HEK293 (cell line): ENCODE measurements around the gene APBB2.
"Not testable (repeated sequence)": the region's sequence is repeated elsewhere in the genome, so short reads cannot be mapped to it uniquely, and the experiment has no call there.

ENCODE experiments used
- CTCF ChIA-PET: fragments of 350-600 bp; formaldehyde crosslinking; extraction: SDS; loops from one replicate; lab custom pipeline; 2021; ENCODE audit warnings: antibody characterized with exemption; lab: Yijun Ruan, JAX
- POLR2A ChIA-PET: fragments of 300-600 bp; formaldehyde crosslinking; extraction: SDS; loops from one replicate; lab custom pipeline; 2020; ENCODE audit warnings: antibody characterized with exemption, inconsistent platforms; lab: Yijun Ruan, JAX
- H3K27ac ChIP-seq: fragments of 200-500 bp; sonication (Bioruptor generic); 2 replicates; pipeline ENCODE4 v1.5.1; 2014; ENCODE audit warnings: low read depth, low read length, control low read depth, inconsistent platforms; ENCODE audit errors: extremely low read depth
- H3K36me3 ChIP-seq, 2 experiments: fragments of 200-500 bp in 1 of 2; sonication (Bioruptor generic) in 1 of 2; 1 replicate in 1 of 2; 2 replicates in 1 of 2; pipeline ENCODE4 v1.5.1; 2014 to 2017; ENCODE audit warnings: inconsistent platforms in 2 of 2, low read length in 2 of 2; ENCODE audit not compliant: control insufficient read depth in 2 of 2, insufficient read depth in 1 of 2
- H3K4me1 ChIP-seq: fragments of 200-500 bp; sonication (Bioruptor generic); 2 replicates; pipeline ENCODE4 v1.5.1; 2014; ENCODE audit warnings: mild to moderate bottlenecking, low read length, inconsistent platforms; ENCODE audit not compliant: control insufficient read depth, insufficient read depth
- H3K4me3 ChIP-seq: 2 replicates; pipeline ENCODE4 v1.5.1; 2011; ENCODE audit warnings: low read depth, mild to moderate bottlenecking, control low read depth, low read length, moderate library complexity
- H3K9me3 ChIP-seq: fragments of 200-500 bp; sonication (Bioruptor generic); 2 replicates; pipeline ENCODE4 v1.5.1; 2014; ENCODE audit warnings: low read depth, low read length, inconsistent platforms; ENCODE audit not compliant: control insufficient read depth, insufficient read depth
- EGR2 ChIP-seq: fragments of 450-650 bp; formaldehyde crosslinking; IDR thresholded peaks from 2 replicates; pipeline ENCODE4 v1.5.1; 2016; ENCODE audit warnings: low read depth, missing biosample characterization, missing genetic modification characterization
- ZFHX2 ChIP-seq: fragments of 450-650 bp; formaldehyde crosslinking; conservative IDR thresholded peaks from 2 replicates; pipeline ENCODE4 v1.5.1; 2016; ENCODE audit warnings: missing biosample characterization, missing genetic modification characterization
- ZNF155 ChIP-seq: fragments of 450-650 bp; formaldehyde crosslinking; IDR thresholded peaks from 2 replicates; pipeline ENCODE4 v1.5.1; 2016; ENCODE audit warnings: missing biosample characterization, missing genetic modification characterization
- ZNF169 ChIP-seq: fragments of 450-650 bp; formaldehyde crosslinking; IDR thresholded peaks from 2 replicates; pipeline ENCODE4 v1.5.1; 2016; ENCODE audit warnings: missing biosample characterization, missing genetic modification characterization
- ZNF184 ChIP-seq: fragments of 450-650 bp; IDR thresholded peaks from 2 replicates; pipeline ENCODE4 v1.5.1; 2018; ENCODE audit warnings: missing biosample characterization, mild to moderate bottlenecking, missing genetic modification characterization
- ZNF274 ChIP-seq, 2 experiments: fragments of 200-500 bp in 1 of 2; fragments of 450-650 bp in 1 of 2; sonication (Bioruptor generic) in 1 of 2; formaldehyde crosslinking in 1 of 2; IDR thresholded peaks; 2 replicates each; pipeline versions ENCODE4 v1.5.1 to v1.6.1; 2014 to 2016; ENCODE audit warnings: borderline replicate concordance in 1 of 2, inconsistent platforms in 1 of 2, low read length in 1 of 2, missing biosample characterization in 1 of 2, missing genetic modification characterization in 1 of 2
- ZNF350 ChIP-seq: fragments of 450-650 bp; formaldehyde crosslinking; IDR thresholded peaks from 2 replicates; pipeline ENCODE4 v1.5.0; 2017; ENCODE audit warnings: missing biosample characterization, mild to moderate bottlenecking, missing genetic modification characterization
- ZNF37A ChIP-seq: fragments of 450-650 bp; IDR thresholded peaks from 2 replicates; pipeline ENCODE4 v1.5.1; 2018; ENCODE audit warnings: missing biosample characterization, missing genetic modification characterization
- ZNF488 ChIP-seq: fragments of 450-650 bp; formaldehyde crosslinking; IDR thresholded peaks from 2 replicates; pipeline ENCODE4 v1.5.1; 2016; ENCODE audit warnings: missing biosample characterization, missing genetic modification characterization
- ZNF530 ChIP-seq: fragments of 450-650 bp; formaldehyde crosslinking; IDR thresholded peaks from 2 replicates; pipeline ENCODE4 v1.5.1; 2016; ENCODE audit warnings: low read depth, missing biosample characterization, missing genetic modification characterization
- ZNF596 ChIP-seq: fragments of 450-650 bp; IDR thresholded peaks from 2 replicates; pipeline ENCODE4 v1.5.0; 2018; ENCODE audit warnings: missing biosample characterization, mild to moderate bottlenecking, missing genetic modification characterization, moderate library complexity
- ZNF629 ChIP-seq: fragments of 450-650 bp; formaldehyde crosslinking; IDR thresholded peaks from 2 replicates; pipeline ENCODE4 v1.5.1; 2017; ENCODE audit warnings: missing biosample characterization, missing genetic modification characterization
- ZNF645 ChIP-seq: fragments of 450-650 bp; formaldehyde crosslinking; IDR thresholded peaks from 2 replicates; pipeline ENCODE4; 2016; ENCODE audit warnings: missing biosample characterization, missing genetic modification characterization
- ZNF658 ChIP-seq: fragments of 450-650 bp; formaldehyde crosslinking; IDR thresholded peaks from 2 replicates; pipeline ENCODE4; 2016; ENCODE audit warnings: missing biosample characterization, missing genetic modification characterization
- ZNF670 ChIP-seq: fragments of 450-650 bp; formaldehyde crosslinking; IDR thresholded peaks from 2 replicates; pipeline ENCODE4 v1.5.1; 2016; ENCODE audit warnings: missing biosample characterization, missing genetic modification characterization, low read depth
- TF ChIP-seq, protein P1 (sequence below): fragments of 450-650 bp; formaldehyde crosslinking; IDR thresholded peaks from 2 replicates; pipeline ENCODE4 v1.5.1; 2016; ENCODE audit warnings: missing biosample characterization, missing genetic modification characterization
- TF ChIP-seq, protein P2 (sequence below): fragments of 450-650 bp; formaldehyde crosslinking; IDR thresholded peaks from 2 replicates; pipeline ENCODE4 v1.5.1; 2016; ENCODE audit warnings: missing biosample characterization, missing genetic modification characterization
- TF ChIP-seq, protein P3 (sequence below): fragments of 450-650 bp; formaldehyde crosslinking; IDR thresholded peaks from 2 replicates; pipeline ENCODE4 v1.5.1; 2017; ENCODE audit warnings: missing biosample characterization, mild to moderate bottlenecking, missing genetic modification characterization, moderate library complexity

The APBB2 gene

DNA sequence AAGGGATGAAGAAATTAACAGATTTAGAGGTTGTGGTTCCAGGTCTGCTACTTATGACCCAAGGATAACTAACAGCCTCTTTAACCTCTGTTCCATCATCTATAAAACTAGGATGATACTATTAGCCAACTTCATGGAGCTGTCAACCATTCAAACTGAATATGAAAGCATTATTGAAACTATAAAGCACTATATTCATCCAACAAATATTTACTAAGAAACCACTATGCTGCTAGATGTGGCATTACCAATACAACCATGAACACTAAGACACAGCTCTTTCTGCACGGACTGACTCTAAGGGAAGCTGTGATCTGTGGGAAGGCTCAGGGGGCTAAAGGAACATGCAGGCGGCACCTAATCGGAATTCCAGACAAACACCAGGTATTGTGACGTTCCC, 66.0 kb downstream of the APBB2 start:
- H3K4me1 ChIP-seq = peaks cover 8% of the 10 kb centered on the region
- TF ChIP-seq ZNF37A (tag by site-specific recombination) (no peak), EGR2 (tag by site-specific recombination) (no peak), ZNF488 (no peak), ZNF184 (no peak), ZNF155 (tag by site-specific recombination) (no peak), ZNF629 (tag by site-specific recombination) (no peak), ZNF670 (tag by site-specific recombination) (no peak), ZNF645 (no peak), ZNF274 (IDR thresholded peaks at IDR 0.05; ENCODE audit: low read length) (no peak), ZNF274 (tag by site-specific recombination; IDR thresholded peaks at IDR 0.05; ENCODE audit: borderline replicate concordance) (no peak), ZNF530 (tag by site-specific recombination) (no peak), ZNF350 (tag by site-specific recombination) (no peak), ZNF658 (tag by site-specific recombination) (no peak), ZFHX2 (tag by site-specific recombination) (no peak), ZNF596 (tag by site-specific recombination) (no peak), ZNF169 (tag by site-specific recombination) (no peak)
- TF ChIP-seq, protein P1, sequence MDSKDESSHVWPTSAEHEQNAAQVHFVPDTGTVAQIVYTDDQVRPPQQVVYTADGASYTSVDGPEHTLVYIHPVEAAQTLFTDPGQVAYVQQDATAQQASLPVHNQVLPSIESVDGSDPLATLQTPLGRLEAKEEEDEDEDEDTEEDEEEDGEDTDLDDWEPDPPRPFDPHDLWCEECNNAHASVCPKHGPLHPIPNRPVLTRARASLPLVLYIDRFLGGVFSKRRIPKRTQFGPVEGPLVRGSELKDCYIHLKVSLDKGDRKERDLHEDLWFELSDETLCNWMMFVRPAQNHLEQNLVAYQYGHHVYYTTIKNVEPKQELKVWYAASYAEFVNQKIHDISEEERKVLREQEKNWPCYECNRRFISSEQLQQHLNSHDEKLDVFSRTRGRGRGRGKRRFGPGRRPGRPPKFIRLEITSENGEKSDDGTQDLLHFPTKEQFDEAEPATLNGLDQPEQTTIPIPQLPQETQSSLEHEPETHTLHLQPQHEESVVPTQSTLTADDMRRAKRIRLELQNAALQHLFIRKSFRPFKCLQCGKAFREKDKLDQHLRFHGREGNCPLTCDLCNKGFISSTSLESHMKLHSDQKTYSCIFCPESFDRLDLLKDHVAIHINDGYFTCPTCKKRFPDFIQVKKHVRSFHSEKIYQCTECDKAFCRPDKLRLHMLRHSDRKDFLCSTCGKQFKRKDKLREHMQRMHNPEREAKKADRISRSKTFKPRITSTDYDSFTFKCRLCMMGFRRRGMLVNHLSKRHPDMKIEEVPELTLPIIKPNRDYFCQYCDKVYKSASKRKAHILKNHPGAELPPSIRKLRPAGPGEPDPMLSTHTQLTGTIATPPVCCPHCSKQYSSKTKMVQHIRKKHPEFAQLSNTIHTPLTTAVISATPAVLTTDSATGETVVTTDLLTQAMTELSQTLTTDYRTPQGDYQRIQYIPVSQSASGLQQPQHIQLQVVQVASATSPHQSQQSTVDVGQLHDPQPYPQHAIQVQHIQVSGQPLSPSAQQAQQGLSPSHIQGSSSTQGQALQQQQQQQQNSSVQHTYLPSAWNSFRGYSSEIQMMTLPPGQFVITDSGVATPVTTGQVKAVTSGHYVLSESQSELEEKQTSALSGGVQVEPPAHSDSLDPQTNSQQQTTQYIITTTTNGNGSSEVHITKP (tag by site-specific recombination) = no peak
- TF ChIP-seq, protein P2, sequence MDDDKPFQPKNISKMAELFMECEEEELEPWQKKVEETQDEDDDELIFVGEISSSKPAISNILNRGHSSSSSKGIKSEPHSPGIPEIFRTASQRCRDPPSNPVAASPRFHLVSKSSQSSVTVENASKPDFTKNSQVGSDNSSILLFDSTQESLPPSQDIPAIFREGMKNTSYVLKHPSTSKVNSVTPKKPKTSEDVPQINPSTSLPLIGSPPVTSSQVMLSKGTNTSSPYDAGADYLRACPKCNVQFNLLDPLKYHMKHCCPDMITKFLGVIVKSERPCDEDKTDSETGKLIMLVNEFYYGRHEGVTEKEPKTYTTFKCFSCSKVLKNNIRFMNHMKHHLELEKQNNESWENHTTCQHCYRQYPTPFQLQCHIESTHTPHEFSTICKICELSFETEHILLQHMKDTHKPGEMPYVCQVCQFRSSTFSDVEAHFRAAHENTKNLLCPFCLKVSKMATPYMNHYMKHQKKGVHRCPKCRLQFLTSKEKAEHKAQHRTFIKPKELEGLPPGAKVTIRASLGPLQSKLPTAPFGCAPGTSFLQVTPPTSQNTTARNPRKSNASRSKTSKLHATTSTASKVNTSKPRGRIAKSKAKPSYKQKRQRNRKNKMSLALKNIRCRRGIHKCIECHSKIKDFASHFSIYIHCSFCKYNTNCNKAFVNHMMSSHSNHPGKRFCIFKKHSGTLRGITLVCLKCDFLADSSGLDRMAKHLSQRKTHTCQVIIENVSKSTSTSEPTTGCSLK (tag by site-specific recombination) = no peak
- TF ChIP-seq, protein P3, sequence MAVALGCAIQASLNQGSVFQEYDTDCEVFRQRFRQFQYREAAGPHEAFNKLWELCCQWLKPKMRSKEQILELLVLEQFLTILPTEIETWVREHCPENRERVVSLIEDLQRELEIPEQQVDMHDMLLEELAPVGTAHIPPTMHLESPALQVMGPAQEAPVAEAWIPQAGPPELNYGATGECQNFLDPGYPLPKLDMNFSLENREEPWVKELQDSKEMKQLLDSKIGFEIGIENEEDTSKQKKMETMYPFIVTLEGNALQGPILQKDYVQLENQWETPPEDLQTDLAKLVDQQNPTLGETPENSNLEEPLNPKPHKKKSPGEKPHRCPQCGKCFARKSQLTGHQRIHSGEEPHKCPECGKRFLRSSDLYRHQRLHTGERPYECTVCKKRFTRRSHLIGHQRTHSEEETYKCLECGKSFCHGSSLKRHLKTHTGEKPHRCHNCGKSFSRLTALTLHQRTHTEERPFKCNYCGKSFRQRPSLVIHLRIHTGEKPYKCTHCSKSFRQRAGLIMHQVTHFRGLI (tag by site-specific recombination) = no peak
- TF ChIP-seq, all 188 proteins: peak for 0
- Histone ChIP-seq H3K36me3 (no peaks in the 10 kb centered on the region), H3K4me3 (no peak overlapping the region), H3K9me3 (no peaks in the 10 kb centered on the region), H3K27ac (no peak overlapping the region)
- ChIA-PET CTCF (interaction anchor here (1.3 to 1.6 kb wide), 2 partner anchors 56 to 64 kb away, joined by 3 read pairs; no protein-coding TSS in a partner anchor), POLR2A (no interaction called here)

DNA sequence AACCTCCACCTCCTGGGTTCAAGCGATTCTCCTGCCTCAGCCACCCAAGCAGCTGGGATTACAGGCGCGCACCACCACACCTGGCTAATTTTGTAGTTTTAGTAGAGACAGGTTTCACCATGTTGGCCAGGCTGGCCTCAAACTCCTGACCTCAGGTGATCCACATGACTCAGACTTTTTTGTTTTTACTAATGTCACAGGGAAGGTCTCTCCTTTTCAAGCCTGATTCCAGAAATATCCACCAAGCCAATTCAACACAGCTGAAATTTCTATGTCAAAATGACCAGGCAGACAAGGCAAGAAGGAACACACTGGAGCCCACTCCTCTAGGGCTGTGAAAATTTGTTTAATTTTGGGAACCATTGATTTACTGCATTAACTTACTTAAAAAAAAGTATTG, 66.8 kb downstream of the APBB2 start:
- not testable (repeated sequence) for H3K36me3 ChIP-seq, H3K4me3 ChIP-seq, H3K9me3 ChIP-seq, H3K27ac ChIP-seq
- ChIA-PET CTCF (interaction anchor here (1.3 to 1.6 kb wide), 2 partner anchors 57 to 65 kb away, joined by 3 read pairs; no protein-coding TSS in a partner anchor), POLR2A (interaction anchor here (0.7 kb wide), 1 partner anchor 52 kb away, joined by 3 read pairs; no protein-coding TSS in a partner anchor)
- H3K4me1 ChIP-seq = peaks cover 10% of the 10 kb centered on the region
